Right ventricle myocardium superior (tissue), 1 donor: ENCODE measurements around the gene ADAMTS14. TPM values are rescaled to one million over a fixed set of nuclear protein-coding genes. Genes with fewer than 3 reads are reported as not detected.
"Not testable (repeated sequence)": the region's sequence is repeated elsewhere in the genome, so short reads cannot be mapped to it uniquely, and the experiment has no call there.

ENCODE experiments used
- ATAC-seq: fragments of 200-7000 bp; cut with Tn5 transposase; one replicate; pipeline ENCODE4 v1.9.1; 2020; ENCODE audit warnings: mild to moderate bottlenecking; ENCODE audit not compliant: poor library complexity
- DNase-seq: peaks from one replicate; pipeline ENCODE4 v3.0.0-alpha.2; 2020
- intact Hi-C: fragments of 100-400 bp; cut with DNase I; formaldehyde crosslinking; loops from one replicate; pipeline ENCODE4 v1.11.2; 2022
- long read RNA-seq: library from polyadenylated mRNA; unstranded; transcript quantifications from one replicate; pipeline ENCODE4 v2.0.0, GENCODE V29; 2021
- total RNA-seq: library from RNA; stranded (reverse); fragmentation: NEBNext Ultra II Directional; extraction: Animal tissue kit (Norgen Biotek cat#: 25700); gene quantifications from one replicate; pipeline ENCODE4 v1.2.1, GENCODE V29; 2021
- donor health status: DM: no; HTN: yes; CAD: no; lungs with severe emphysema.

The ADAMTS14 gene, protein sequence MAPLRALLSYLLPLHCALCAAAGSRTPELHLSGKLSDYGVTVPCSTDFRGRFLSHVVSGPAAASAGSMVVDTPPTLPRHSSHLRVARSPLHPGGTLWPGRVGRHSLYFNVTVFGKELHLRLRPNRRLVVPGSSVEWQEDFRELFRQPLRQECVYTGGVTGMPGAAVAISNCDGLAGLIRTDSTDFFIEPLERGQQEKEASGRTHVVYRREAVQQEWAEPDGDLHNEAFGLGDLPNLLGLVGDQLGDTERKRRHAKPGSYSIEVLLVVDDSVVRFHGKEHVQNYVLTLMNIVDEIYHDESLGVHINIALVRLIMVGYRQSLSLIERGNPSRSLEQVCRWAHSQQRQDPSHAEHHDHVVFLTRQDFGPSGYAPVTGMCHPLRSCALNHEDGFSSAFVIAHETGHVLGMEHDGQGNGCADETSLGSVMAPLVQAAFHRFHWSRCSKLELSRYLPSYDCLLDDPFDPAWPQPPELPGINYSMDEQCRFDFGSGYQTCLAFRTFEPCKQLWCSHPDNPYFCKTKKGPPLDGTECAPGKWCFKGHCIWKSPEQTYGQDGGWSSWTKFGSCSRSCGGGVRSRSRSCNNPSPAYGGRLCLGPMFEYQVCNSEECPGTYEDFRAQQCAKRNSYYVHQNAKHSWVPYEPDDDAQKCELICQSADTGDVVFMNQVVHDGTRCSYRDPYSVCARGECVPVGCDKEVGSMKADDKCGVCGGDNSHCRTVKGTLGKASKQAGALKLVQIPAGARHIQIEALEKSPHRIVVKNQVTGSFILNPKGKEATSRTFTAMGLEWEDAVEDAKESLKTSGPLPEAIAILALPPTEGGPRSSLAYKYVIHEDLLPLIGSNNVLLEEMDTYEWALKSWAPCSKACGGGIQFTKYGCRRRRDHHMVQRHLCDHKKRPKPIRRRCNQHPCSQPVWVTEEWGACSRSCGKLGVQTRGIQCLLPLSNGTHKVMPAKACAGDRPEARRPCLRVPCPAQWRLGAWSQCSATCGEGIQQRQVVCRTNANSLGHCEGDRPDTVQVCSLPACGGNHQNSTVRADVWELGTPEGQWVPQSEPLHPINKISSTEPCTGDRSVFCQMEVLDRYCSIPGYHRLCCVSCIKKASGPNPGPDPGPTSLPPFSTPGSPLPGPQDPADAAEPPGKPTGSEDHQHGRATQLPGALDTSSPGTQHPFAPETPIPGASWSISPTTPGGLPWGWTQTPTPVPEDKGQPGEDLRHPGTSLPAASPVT
- total RNA-seq, result 0.16 TPM
- long read RNA-seq, result 0 reads

DNA sequence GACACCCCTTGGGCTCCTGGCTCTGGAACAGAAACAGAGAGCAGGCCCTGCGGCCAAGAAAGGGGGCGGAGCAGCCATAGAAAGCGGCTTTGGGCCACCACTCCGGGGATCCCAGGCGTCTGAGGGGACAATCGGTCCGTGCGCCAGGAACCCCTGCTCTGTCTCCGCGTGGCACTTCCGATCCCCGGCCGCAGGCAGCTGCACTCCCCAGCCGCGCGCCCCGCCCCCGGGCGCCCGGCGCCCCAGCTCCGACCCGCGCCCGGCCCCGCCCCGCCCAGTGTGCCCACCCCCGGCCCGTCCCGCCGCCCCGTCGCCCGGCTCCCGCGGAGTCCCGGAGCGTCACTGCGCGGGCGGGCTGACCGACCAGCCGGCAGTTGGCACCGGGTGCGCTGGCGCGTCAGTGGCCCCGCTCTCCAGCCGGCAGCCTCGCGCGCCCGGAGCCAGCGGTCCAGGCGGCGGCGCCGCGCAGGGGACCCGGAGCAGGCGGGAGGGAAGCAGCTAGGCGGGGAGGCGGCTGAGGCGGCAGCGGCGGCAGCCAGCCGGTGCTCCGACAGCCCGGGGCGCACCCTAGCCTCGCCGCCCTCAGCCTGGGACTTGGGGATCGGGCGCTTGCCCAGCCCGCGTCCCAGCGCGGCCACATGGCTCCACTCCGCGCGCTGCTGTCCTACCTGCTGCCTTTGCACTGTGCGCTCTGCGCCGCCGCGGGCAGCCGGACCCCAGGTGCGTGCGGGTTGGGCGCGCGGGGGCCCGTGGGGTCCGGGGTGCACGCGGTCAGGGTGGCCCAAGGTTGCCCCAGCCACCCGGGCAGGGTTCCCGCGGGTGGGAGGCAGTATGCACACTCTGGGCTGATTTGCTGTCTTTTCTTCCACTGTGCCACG lies at the start of gene ADAMTS14:
ADAMTS14 (plus strand) TSS at position 342 of the 878 bp plus-strand sequence; CDS start at position 639, 297 bp downstream.
- ATAC-seq (peak; percentile 66), DNase-seq (peak; percentile 61)
- intact Hi-C loops, result loop anchor here (10.0 kb wide), 1 partner anchor 118 kb away; no protein-coding TSS in a partner anchor

GRCh38 chr10:70622541-70622940 lies 49.8 kb upstream of the ADAMTS14 start:
- ATAC-seq (no peak), DNase-seq (no peak)
- intact Hi-C loops, result no loop called here

- ATAC-seq (peak; percentile 91), DNase-seq (no peak)
- intact Hi-C loops, result no loop called here
Observed at GRCh38 chr10:70622981-70623844, 49.1 kb upstream of the ADAMTS14 start.

DNA sequence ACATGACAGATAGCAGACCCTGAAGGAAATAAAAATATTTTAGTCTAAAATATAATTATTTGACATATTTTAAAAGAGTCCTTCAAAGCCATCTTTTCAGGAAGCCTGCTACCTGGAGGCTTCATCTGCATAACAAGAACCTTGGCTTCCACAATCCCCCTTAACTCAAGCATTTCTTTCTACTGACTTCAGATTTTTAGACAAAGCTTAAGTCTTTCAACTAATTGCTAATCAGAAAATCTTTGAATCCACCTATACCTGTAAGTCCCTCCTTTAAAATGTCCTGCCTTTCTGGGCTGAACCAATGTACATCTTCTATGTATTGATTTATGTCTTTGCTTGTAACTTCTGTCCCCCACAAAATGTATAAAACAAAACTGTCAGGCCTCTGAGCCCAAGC lies 46.2 kb upstream of the ADAMTS14 start:
- no peak for DNase-seq
- ATAC-seq, result no peak
- intact Hi-C loops, result no loop called here

DNA sequence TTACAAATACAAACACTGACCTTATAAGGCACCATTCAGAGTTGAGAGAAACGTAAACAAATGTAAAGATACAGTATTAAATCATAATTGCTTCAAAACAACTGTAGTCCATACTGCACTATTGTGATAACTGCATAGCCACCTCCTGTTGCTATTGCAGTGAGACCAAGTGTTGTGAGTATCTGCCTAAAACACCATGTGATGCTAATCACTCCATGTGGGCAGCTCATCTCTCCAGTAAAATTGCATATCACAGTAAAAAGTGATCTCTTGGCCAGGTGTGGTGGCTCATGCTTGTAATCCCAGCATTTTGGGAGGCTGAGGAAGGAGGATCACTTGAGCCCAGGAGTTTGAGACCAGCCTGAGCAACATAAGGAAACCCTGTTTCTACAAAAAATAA lies 43.0 kb upstream of the ADAMTS14 start:
- ATAC-seq, result no peak
- intact Hi-C loops, result no loop called here

DNA sequence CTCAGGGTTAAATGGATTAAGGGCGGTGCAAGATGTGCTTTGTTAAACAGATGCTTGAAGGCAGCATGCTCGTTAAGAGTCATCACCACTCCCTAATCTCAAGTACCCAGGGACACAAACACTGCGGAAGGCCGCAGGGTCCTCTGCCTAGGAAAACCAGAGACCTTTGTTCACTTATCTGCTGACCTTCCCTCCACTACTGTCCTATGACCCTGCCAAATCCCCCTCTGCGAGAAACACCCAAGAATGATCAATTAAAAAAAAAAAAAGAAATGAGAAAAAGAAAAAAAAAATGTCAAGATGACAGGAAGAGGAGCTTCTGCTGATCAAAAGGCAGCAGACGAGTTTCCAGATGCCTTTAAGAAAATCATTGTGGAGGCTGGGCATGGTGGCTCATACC lies 40.6 kb upstream of the ADAMTS14 start:
- DNase-seq, ATAC-seq, intact Hi-C loops: not testable (repeated sequence)

More for the DNA sequence above, 43.0 kb upstream of the ADAMTS14 start:
- DNase-seq, result no peak

GRCh38 chr10:70634011-70634410 lies 38.3 kb upstream of the ADAMTS14 start:
- intact Hi-C loops, result no loop called here
- no peak for DNase-seq

GRCh38 chr10:70634515-70634914 lies 37.8 kb upstream of the ADAMTS14 start:
- DNase-seq, intact Hi-C loops, ATAC-seq: not testable (repeated sequence)

More at GRCh38 chr10:70634011-70634410, 38.3 kb upstream of the ADAMTS14 start:
- ATAC-seq, result no peak

GRCh38 chr10:70639640-70640383 lies 32.5 kb upstream of the ADAMTS14 start:
- ATAC-seq, intact Hi-C loops, DNase-seq: not testable (repeated sequence)

DNA sequence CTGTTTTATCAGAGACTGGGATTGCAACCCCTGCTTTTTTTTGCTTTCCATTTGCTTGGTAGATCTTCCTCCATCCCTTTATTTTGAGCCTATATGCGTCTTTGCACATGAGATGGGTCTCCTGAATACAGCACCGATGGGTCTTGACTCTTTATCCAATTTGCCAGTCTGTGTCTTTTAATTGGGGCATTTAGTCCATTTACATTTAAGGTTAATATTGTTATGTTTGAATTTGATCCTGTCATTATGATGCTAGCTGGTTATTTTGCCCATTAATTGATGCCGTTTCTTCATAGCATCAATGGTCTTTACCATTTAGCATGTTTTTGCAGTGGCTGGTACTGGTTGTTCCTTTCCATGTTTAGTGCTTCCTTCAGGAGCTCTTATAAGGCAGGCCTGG lies 29.0 kb upstream of the ADAMTS14 start:
- intact Hi-C loops, DNase-seq, ATAC-seq: not testable (repeated sequence)

- DNase-seq, ATAC-seq, intact Hi-C loops: not testable (repeated sequence)
Observed at GRCh38 chr10:70644959-70645358, 27.3 kb upstream of the ADAMTS14 start.

GRCh38 chr10:70647086-70647485 lies 25.2 kb upstream of the ADAMTS14 start:
- no peak for DNase-seq
- intact Hi-C loops, result no loop called here
- no peak for ATAC-seq

DNA sequence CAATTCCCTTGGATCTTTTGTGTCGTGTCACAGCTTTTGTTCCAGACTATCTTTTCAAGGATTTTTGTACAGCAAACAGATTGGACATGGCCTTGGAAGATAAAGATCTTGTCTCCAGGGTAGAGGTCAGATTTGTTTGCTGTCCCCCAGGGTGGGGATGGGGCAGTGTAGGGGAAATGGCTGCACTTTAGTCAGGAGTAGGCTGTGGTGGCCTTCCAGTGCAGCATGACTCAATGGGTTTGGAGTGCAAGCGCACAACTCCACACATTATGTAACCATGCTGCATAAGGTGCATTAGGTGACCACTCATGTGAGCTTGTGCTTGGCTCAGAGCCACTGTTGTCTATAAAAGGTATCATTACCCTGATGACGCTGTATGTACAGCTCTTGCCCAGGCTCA lies 23.9 kb upstream of the ADAMTS14 start:
- intact Hi-C loops, result no loop called here
- ATAC-seq, result no peak
- DNase-seq, result no peak

DNA sequence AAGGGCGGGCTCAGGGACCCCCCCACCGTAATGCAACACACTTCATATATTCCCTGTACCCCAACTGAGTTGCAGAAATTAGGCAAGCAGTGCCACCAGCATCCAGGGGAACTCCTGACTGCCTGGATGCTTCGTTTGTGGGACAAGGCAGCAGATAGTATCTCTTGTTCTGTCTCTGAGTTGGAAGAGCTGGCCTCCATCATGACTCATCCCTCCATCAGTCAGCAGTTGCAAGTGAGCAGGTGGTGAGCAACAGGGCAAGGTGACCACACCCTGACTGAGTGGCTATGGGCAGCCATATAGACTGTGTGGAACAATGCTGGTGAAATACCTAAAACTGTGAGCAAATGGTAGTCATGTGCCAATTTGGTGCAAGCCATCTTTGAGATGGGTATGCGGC lies 22.8 kb upstream of the ADAMTS14 start:
- intact Hi-C loops, result no loop called here
- DNase-seq (no peak), ATAC-seq (no peak)

GRCh38 chr10:70650104-70650503 lies 22.2 kb upstream of the ADAMTS14 start:
- intact Hi-C loops, result no loop called here
- no peak for ATAC-seq
- DNase-seq, result no peak

- no peak for ATAC-seq
- no peak for DNase-seq
- intact Hi-C loops, result no loop called here
Observed at GRCh38 chr10:70650718-70651117, 21.6 kb upstream of the ADAMTS14 start.
